K562 (cell line): ENCODE data around the gene BLVRA. TPM values are rescaled to one million over a fixed set of nuclear protein-coding genes. Genes with fewer than 3 reads are reported as not detected.

ENCODE experiments used
- CXXC5 ChIP-seq: fragments of 250-450 bp; sonication (Bioruptor Pico); IDR thresholded peaks from 2 replicates; pipeline ENCODE4 v1.8.0; 2022; ENCODE audit warnings: inconsistent platforms, mild to moderate bottlenecking, moderate library complexity
- E2F1 ChIP-seq: sonication (generic); formaldehyde crosslinking; IDR thresholded peaks from 2 replicates; pipeline ENCODE4 v1.8.1; 2023; ENCODE audit warnings: mild to moderate bottlenecking, missing genetic modification reagents, moderate library complexity
- ETV1 ChIP-seq: fragments of 450-650 bp; conservative IDR thresholded peaks from 2 replicates; pipeline ENCODE4 v1.6.1; 2016; ENCODE audit warnings: missing genetic modification characterization, control low read depth, low read depth, missing compliant biosample characterization
- FOS ChIP-seq: IDR thresholded peaks from 3 replicates; pipeline ENCODE4 v1.6.1; 2011; ENCODE audit not compliant: insufficient read length; ENCODE audit errors: extremely low read depth
- FOXP1 ChIP-seq: sonication (generic); formaldehyde crosslinking; IDR thresholded peaks from 2 replicates; pipeline ENCODE4 v1.8.0; 2022; ENCODE audit warnings: mild to moderate bottlenecking, missing genetic modification reagents
- FOXP4 ChIP-seq: sonication (generic); formaldehyde crosslinking; IDR thresholded peaks from 2 replicates; pipeline ENCODE4 v1.8.0; 2022; ENCODE audit warnings: mild to moderate bottlenecking, missing genetic modification reagents, borderline replicate concordance
- HCFC1 ChIP-seq: IDR thresholded peaks from 2 replicates; pipeline ENCODE4 v1.6.1; 2012; ENCODE audit warnings: low read depth, low read length, improper control_type of control experiment
- HOXB6 ChIP-seq: fragments of 250-450 bp; sonication (Bioruptor Pico); IDR thresholded peaks from 2 replicates; pipeline ENCODE4 v1.5.1; 2022; ENCODE audit warnings: mild to moderate bottlenecking, borderline replicate concordance
- KLF13 ChIP-seq: fragments of 450-650 bp; IDR thresholded peaks from 2 replicates; pipeline ENCODE4 v1.6.1; 2016; ENCODE audit warnings: missing genetic modification characterization, low read depth, mild to moderate bottlenecking, missing compliant biosample characterization, moderate library complexity, borderline replicate concordance
- MAFF ChIP-seq: IDR thresholded peaks from 2 replicates; pipeline ENCODE4 v1.6.1; 2012; ENCODE audit warnings: low read length, improper control_type of control experiment
- MXD1 ChIP-seq: fragments of 250-450 bp; sonication (Bioruptor Pico); IDR thresholded peaks from 2 replicates; pipeline ENCODE4 v1.8.0; 2021; ENCODE audit warnings: borderline replicate concordance, mild to moderate bottlenecking, moderate library complexity; ENCODE audit not compliant: poor library complexity, severe bottlenecking
- PCBP1 ChIP-seq: fragments of 200-400 bp; formaldehyde crosslinking; IDR thresholded peaks from 2 replicates; pipeline ENCODE4 v1.6.1; 2018; ENCODE audit warnings: mild to moderate bottlenecking, low read depth, low read length; ENCODE audit not compliant: poor library complexity, severe bottlenecking
- PRMT5 ChIP-seq: sonication (generic); formaldehyde crosslinking; IDR thresholded peaks from 2 replicates; pipeline ENCODE4 v1.5.0; 2020; ENCODE audit warnings: missing genetic modification reagents
- SETDB1 ChIP-seq: IDR thresholded peaks from one replicate; pipeline ENCODE4 v1.6.1; 2012; ENCODE audit warnings: low read length, control low read depth, inconsistent platforms
- SLC30A9 ChIP-seq: fragments of 250-450 bp; sonication (Bioruptor Pico); IDR thresholded peaks from 2 replicates; pipeline ENCODE4 v1.8.0; 2022; ENCODE audit warnings: mild to moderate bottlenecking, moderate library complexity
- SNRNP70 ChIP-seq: fragments of 200-400 bp; formaldehyde crosslinking; optimal IDR thresholded peaks from 2 replicates; pipeline ENCODE3; 2017; ENCODE audit warnings: low read depth, low read length
- TCF7L2 ChIP-seq: fragments of 150-350 bp; IDR thresholded peaks from 2 replicates; pipeline ENCODE4 v1.6.1; 2016; ENCODE audit warnings: low read depth, mild to moderate bottlenecking, low read length, moderate library complexity
- U2AF1 ChIP-seq: fragments of 200-400 bp; formaldehyde crosslinking; optimal IDR thresholded peaks from 2 replicates; pipeline ENCODE3; 2017; ENCODE audit warnings: mild to moderate bottlenecking, low read depth, low read length, moderate library complexity
- U2AF2 ChIP-seq: fragments of 200-400 bp; formaldehyde crosslinking; optimal IDR thresholded peaks from 2 replicates; pipeline ENCODE3; 2017; ENCODE audit warnings: low read depth, mild to moderate bottlenecking, low read length
- XRCC3 ChIP-seq: fragments of 450-650 bp; IDR thresholded peaks from 2 replicates; pipeline ENCODE4 v1.6.1; 2017; ENCODE audit warnings: mild to moderate bottlenecking, moderate library complexity
- ZEB2 ChIP-seq: fragments of 450-650 bp; IDR thresholded peaks from 2 replicates; pipeline ENCODE4 v1.6.1; 2016
- ZFP36 ChIP-seq: fragments of 150-350 bp; IDR thresholded peaks from 2 replicates; pipeline ENCODE4 v1.6.1; 2018; ENCODE audit warnings: low read length, low read depth; ENCODE audit not compliant: partially characterized antibody
- ZNF143 ChIP-seq: sonication (generic); formaldehyde crosslinking; IDR thresholded peaks from 2 replicates; pipeline ENCODE4 v1.9.0; 2022; ENCODE audit warnings: mild to moderate bottlenecking, missing genetic modification reagents
- ZNF24 ChIP-seq: fragments of 450-650 bp; IDR thresholded peaks from 2 replicates; pipeline ENCODE4 v1.6.1; 2016
- ZNF354B ChIP-seq: fragments of 250-450 bp; sonication (Bioruptor Pico); IDR thresholded peaks from 2 replicates; pipeline ENCODE4 v1.4.0; 2020
- ZNF431 ChIP-seq: sonication (generic); formaldehyde crosslinking; IDR thresholded peaks from 2 replicates; pipeline ENCODE4 v1.8.0; 2022; ENCODE audit warnings: mild to moderate bottlenecking, missing genetic modification reagents
- ZNF699 ChIP-seq: fragments of 250-450 bp; sonication (Bioruptor Pico); IDR thresholded peaks from 2 replicates; pipeline ENCODE4 v1.8.0; 2021; ENCODE audit warnings: mild to moderate bottlenecking, moderate library complexity; ENCODE audit not compliant: insufficient replicate concordance
- ZNF766 ChIP-seq: fragments of 200-800 bp; sonication (Bioruptor generic); conservative IDR thresholded peaks from 2 replicates; pipeline ENCODE4 v1.6.1; 2016; ENCODE audit warnings: missing genetic modification characterization, missing compliant biosample characterization
- polyA plus RNA-seq, 8 experiments: library from polyadenylated mRNA; depleted of rRNA in 4 of 8; stranded (reverse) in 5 of 8; unstranded in 3 of 8; fragments of >200 nt; fragmentation: Nextera tagmentation in 2 of 8; fragmentation: Illumina TruSeq in 1 of 8; extraction: Ambion mirVana in 2 of 8; extraction: Trizol in 1 of 8; gene quantifications; 2 replicates each; pipeline versions ENCODE4 v1.2.1 to v1.2.3, GENCODE V29; 2011 to 2014; ENCODE audit warnings: inconsistent platforms in 1 of 8, missing spikeins in 1 of 8
- total RNA-seq, 7 experiments: library from RNA; depleted of rRNA in 6 of 7; stranded (reverse); fragments of >200 nt in 6 of 7; fragmentation: Illumina TruSeq in 2 of 7; extraction: Trizol in 2 of 7; gene quantifications; 2 replicates each; pipeline versions ENCODE4 v1.2.1 to v1.2.3, GENCODE V29; 2011 to 2021; ENCODE audit warnings: low replicate concordance in 1 of 7

BLVRA gene
- total and polyA plus RNA-seq, 9 of the 15 experiments (the other 6 are each of a cell fraction or from before 2014, with no cell fraction given): 48.5 to 147 (median 61.5) TPM

- no peak for TF ChIP-seq E2F1
- no peak for TF ChIP-seq U2AF1
- no peak for TF ChIP-seq FOS
- TF ChIP-seq PRMT5 (CRISPR knock-in tag): no peak
- peak; percentile 81 for TF ChIP-seq MAFF
- TF ChIP-seq HCFC1: no peak
- peak; percentile 30; the same call in 1 of the 2 replicates for TF ChIP-seq CXXC5 (CRISPR knock-in tag)
- no peak for TF ChIP-seq MXD1 (CRISPR knock-in tag)
- TF ChIP-seq ZNF143 (CRISPR knock-in tag): no peak
- TF ChIP-seq ZNF766 (CRISPR knock-in tag): no peak; the same call in 1 of the 2 replicates
- TF ChIP-seq ZEB2: peak; percentile 39; the same call in 1 of the 2 replicates
- TF ChIP-seq ZNF354B: no peak
- TF ChIP-seq KLF13 (tag): no peak
- no peak for TF ChIP-seq ZNF699 (CRISPR knock-in tag)
- no peak for TF ChIP-seq XRCC3
- no peak for TF ChIP-seq FOXP4
- no peak for TF ChIP-seq PCBP1
- no peak for TF ChIP-seq ZNF24
- TF ChIP-seq FOXP1: no peak
- TF ChIP-seq TCF7L2: no peak
- TF ChIP-seq SETDB1: no peak
- no peak for TF ChIP-seq ETV1 (tag)
- TF ChIP-seq SLC30A9 (CRISPR knock-in tag): no peak
- no peak for TF ChIP-seq ZNF431 (CRISPR knock-in tag)
- TF ChIP-seq SNRNP70: no peak
- TF ChIP-seq ZFP36: no peak
- no peak for TF ChIP-seq HOXB6 (CRISPR knock-in tag)
- TF ChIP-seq U2AF2: no peak
Observed at GRCh38 chr7:43756368-43757072, 2.0 kb upstream of the BLVRA start (continued).
